Epidermal melanocyte (primary cell): ENCODE results near the gene LINGO3.
"Not testable (repeated sequence)": the region's sequence is repeated elsewhere in the genome, so short reads cannot be mapped to it uniquely, and the experiment has no call there.

Experiments used
- DNase-seq: peaks from one replicate; pipeline ENCODE4 v3.0.0; 2011; ENCODE audit warnings: low spot score; ENCODE audit not compliant: insufficient read length

The LINGO3 gene, protein sequence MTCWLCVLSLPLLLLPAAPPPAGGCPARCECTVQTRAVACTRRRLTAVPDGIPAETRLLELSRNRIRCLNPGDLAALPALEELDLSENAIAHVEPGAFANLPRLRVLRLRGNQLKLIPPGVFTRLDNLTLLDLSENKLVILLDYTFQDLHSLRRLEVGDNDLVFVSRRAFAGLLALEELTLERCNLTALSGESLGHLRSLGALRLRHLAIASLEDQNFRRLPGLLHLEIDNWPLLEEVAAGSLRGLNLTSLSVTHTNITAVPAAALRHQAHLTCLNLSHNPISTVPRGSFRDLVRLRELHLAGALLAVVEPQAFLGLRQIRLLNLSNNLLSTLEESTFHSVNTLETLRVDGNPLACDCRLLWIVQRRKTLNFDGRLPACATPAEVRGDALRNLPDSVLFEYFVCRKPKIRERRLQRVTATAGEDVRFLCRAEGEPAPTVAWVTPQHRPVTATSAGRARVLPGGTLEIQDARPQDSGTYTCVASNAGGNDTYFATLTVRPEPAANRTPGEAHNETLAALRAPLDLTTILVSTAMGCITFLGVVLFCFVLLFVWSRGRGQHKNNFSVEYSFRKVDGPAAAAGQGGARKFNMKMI

DNA sequence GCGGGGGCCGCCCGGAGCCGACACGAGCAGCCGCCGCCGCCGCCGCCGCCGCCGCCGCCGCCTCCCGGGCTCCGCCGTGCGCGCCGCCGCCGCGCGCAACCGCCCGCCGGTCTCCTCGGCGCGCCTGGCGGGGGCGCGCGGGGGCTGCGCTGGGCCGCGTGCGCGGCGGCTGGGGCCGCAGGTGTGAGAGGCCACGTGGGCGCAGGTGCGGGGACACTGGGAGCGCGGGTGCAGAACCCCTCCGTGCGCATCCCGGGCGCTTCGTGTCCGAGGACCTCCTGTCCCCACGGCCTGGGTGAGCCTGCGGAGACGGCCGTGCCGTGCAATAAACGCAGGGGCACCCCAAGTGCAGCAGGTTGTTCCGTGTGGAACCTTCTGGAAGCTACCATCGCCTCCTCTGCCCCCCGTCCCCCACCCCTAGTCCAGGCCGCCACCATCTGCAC lies at the start of gene LINGO3:
Gene LINGO3 (minus strand): TSS at position 41 of the 443 bp plus-strand sequence. CDS start 16,378 bp downstream, outside the sequence.
- DNase-seq = peak; percentile 3

DNA sequence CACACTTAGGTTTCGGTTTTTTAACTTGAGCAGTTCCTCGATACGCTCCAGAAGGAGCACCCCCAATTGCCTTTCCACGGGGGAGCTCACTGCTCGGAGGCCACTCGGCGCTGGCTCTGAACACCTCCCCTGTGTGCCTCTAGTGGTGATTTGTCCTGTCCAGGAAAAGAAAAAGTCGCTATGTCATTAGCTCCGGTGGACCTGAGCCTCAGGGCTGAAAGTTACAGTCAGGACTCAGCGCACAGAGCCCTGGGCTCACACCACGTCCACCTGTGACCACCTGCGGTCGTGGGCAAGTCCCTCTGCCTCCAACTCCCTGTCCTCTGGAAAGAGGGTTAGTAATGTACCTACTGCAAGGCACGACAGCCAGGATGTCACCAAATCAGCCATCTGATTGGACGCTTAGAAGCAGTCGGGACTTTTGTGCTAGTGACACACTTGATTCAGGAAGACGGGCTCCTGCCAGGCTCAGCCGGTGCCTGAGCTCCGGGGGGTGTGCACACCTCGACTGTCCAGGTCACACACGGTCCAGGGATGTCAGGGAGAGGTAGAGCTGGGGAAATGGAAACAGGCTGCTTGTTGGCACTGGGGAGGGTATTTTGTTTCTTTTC lies 48.2 kb upstream of the LINGO3 start:
- no peak for DNase-seq

GRCh38 chr19:2355168-2356035 lies 47.4 kb upstream of the LINGO3 start:
- peak; percentile 49 for DNase-seq

GRCh38 chr19:2354670-2355069 lies 46.7 kb upstream of the LINGO3 start:
- no peak for DNase-seq

DNA sequence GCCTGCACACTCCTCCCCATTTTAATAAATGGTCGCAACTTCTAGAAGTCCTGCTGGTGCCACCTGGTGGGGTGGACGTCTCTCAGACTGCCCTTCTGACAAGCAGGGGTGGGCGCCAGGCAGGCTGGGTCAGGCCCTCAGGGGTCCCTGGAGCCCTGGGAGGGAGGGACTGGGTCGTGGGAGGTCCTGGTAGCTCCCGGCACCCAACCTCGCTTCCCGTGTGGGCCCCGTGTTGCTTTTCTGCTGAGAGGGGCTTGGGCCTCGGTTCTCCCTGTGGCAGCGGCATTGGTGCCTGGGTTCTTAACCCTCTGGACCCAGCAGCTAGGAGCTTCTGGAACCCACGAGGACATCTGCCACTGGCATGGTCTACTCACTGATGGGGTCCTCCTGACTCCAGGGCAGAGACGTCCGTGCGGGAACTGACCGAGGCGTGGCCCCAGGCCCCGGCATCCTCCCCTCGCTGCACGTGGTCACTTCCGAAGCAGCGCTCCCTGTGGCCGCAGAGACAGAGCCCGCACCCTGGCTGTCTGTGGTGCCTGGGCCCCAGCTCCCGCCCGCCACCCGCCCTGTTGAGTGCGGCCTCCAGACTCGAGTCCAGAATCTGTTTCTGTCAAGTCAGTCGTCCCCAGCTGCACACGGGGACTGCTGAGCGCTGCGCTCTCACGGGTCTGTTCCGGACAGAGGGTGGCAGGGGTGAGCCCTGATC lies 46.1 kb upstream of the LINGO3 start:
- no peak for DNase-seq

- DNase-seq = no peak
Observed at GRCh38 chr19:2353159-2353886, 45.4 kb upstream of the LINGO3 start.

DNA sequence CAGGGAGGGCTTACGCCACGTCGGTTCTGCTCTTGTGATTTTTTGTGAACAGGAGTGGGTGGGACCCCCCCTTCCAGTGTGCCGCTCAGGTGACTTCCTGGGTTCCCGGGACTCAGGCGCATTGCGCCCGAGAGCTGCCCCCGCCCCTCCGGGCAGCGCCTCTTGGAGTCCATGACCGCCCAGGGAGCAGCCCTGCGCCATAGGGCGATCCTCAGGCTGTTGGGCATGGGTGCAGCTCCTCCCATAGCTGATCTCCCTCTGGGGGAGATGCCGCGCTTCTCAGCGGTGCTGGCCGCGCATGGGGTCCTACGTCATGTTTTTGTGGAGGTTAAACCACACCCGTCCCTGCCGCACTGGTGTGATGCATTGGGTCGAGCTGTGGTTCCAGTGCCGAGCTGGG lies 44.2 kb upstream of the LINGO3 start:
- no peak for DNase-seq

DNA sequence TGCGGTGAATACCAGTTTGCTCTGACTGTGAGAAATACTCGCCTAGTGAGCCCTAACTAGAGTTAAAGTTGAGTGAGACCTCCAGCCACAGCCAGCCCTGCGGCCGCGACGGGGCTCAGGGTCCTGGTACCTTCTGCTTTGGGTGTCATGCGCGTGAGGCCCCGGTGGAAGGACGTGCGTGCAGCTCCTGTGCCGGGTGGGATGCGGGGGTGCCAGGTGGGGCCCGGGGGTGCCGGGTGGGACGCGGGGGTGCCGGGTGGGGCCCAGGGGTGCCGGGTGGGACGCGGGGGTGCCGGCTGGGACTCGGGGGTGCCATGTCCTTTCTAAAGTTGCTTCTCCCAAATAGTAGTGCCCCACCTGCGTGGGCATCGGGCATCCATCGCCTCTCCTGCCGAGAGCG lies 43.6 kb upstream of the LINGO3 start:
- no peak for DNase-seq

DNA sequence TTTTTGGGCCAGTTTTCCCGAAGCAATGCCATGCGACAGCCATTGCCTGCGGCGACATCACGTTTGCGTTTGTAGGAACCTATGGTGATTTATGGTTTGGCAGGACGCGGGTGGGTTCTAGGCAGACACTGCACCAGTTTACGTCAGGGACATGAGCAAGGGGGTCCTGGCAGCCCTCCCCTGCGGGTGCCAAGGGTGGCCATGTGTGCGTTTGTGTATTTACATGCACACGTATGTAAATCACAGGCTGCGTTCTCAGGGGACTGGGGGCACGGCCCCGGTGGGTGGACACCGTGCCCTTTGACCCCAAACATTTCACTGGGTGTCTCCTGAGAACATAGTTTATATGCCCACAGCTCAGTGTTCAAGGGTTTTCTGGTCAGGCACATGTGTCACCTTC lies 42.7 kb upstream of the LINGO3 start:
- no peak for DNase-seq

DNA sequence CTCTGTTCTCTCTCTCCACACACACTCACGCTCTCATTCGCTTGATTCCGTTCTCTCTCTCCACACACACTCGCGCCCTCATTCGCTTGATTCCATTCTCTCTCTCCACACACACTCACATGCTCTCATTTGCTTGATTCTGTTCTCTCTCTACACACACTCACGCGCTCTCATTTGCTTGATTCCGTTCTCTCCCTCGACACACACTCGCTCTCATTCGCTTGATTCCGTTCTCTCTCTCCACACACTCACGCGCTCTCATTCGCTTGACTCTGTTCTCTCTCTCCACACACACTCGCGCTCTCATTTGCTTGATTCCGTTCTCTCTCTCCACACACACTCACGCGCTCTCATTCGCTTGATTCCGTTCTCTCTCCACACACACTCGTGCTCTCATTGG lies 41.9 kb upstream of the LINGO3 start:
- not testable (repeated sequence) for DNase-seq

DNA sequence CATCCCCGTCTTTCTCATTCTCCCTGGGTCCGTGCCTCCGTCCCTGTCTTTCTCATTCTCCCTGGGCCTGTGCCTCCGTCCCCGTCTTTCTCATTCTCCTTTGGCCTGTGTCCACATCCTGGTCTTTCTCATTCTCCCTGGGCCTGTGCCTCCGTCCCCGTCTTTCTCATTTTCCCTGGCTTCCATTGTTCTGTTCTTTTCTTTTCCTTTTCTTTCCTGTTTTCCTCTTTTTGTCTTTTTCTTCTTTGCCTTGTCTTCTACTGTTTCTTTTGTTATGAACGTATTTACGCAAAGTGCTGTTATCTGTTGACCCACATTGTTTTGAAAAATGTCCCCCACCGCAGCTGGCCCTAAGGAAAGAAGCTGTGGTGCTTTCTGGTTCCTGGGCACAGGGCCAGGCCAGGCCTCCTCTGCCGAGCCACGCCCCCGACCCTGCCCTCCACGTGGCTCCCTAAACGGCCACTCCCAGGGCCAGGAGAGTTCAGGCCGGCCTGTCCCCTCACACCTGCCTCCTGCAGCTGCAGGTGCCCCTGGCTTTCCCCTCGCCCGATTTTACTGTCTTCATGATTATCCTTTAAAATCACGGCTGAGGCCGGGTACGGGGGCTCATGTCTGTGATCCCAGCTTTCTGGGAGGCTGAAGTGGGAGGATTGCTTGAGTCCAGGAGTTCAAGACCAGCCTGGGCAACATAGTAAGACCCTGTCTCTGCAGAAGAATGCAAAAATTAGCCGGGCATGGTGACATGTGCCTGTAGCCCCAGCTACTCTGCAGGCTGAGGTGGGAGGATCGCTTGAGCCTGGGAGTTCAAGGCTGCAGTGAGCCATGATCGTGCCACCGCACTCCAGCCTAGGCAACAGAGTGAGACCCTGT lies 38.1 kb upstream of the LINGO3 start:
- DNase-seq = no peak

- no peak for DNase-seq
Observed at GRCh38 chr19:2345076-2345475, 37.1 kb upstream of the LINGO3 start.

DNA sequence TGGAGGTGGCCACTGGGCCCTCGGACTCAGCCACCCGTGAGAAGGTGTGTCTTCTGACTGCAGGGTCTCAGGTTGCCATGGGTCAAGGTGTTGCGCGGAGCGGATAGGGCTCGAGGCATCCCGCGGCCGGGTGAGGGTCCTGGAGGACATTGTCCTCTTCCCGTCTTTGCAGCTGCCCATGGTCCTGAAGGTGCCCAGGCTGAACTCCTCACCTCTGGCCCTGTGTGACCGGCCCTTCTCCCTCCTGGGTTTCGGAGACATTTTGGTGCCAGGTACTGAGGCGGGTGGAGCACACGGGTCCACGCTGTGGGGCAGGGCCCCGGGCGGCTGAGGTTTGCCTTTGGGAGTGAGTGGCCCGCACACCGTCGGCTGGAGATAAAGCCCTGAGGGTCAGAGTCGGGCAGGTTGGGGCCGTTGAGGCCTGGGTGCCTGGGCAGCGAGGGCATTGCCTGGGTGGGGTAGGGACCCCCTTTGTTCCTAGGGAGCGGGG lies 36.5 kb upstream of the LINGO3 start:
- DNase-seq = no peak

GRCh38 chr19:2343289-2343982 lies 35.5 kb upstream of the LINGO3 start:
- no peak for DNase-seq

DNA sequence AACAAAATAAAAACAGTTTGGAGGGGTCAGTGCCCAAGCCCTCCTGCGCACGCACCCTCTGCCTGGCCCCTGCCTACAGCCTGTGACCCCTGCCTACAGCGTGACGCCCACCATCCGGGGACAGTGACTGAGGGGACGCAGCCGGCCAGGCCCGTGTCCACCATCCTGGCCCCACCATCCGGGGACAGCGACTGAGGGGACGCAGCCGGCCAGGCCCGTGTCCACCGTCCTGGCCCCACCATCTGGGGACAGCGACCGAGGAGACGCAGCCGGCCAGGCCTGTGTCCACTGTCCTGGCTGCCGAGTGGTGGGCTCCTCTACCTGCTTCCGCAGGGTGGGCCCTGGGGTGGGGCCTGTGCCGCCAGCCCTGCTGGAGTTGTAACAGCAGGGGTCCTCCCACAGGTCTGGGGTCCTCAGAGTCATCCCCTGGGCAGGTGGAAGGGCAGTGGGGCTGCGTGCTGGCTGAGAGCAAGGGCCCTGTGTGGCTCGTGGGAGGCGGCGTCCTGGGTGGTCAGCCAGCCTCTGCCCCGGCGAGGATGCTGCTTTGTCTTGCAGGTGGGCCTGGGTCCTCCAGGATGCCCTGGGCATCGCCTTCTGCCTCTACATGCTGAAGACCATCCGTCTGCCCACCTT lies 34.8 kb upstream of the LINGO3 start:
- no peak for DNase-seq

- no peak for DNase-seq
Observed at GRCh38 chr19:2341982-2342381, 34.0 kb upstream of the LINGO3 start.

DNA sequence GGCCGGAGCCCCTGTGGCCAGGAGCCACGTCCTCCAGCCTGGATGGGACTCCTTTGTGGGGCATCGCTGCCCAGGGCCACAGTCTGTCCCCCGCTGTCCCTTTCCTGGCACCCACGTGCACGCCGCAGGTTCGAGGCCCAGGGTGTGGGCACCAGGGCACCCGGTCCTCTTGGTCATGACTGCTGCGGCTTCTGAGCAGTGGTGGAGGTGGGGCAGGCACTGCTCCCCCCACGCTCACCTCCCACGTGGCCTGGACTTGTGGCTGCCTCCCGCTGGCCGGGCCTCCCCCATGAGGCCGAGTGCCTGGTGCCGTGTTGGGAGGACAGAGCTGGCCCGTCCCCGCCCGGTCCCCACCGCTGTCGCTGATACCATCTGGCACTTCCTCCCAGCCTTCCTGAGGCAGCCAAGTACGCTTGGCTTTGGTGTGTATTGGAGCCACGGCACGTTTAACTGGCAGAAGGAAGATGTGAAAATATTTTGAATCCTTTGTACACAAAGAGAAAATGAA lies 33.3 kb upstream of the LINGO3 start:
- DNase-seq = no peak
